ENCODE measurements around the gene MGMT. TPM values are rescaled to one million over a fixed set of nuclear protein-coding genes. Genes with fewer than 3 reads are reported as not detected.

The MGMT gene
- total RNA-seq, 3 donors from 2014 or later = 13.2 to 14.6 (median 14.4) TPM

- DNase-seq = no peak
- H3K4me1 Mint-ChIP-seq (ENCODE audit: low read depth) = peaks cover 9% of the 10 kb centered on the region
- peaks cover 22% of the 10 kb centered on the region for H3K36me3 Mint-ChIP-seq (ENCODE audit: insufficient read depth)
- peaks cover 8% of the 10 kb centered on the region for H3K9me3 Mint-ChIP-seq
- ATAC-seq = no peak
- no peaks in the 10 kb centered on the region for H3K27me3 Mint-ChIP-seq (ENCODE audit: low read depth)
- H3K4me3 Mint-ChIP-seq = no peak overlapping the region
Measured at GRCh38 chr10:129622736-129623135, 155.7 kb downstream of the MGMT start.

DNA sequence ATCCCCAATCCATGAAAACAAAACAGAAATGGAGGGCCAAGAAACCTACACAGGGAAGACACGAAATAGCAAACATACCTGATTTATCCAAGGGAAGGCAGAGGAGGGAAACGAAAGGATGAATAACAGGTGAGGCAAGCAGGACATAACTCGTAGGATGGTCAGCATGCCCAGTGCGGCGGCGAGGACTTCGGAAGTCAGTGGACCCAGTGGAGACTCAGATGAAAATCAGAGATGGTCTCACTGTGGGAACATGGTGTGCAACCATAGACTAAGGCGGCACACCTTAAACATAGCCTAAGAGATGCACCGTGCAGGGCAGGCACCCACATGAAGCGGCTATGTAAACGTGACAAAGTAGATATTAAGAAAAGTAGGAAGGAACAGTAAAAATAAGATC, 157.5 kb downstream of the MGMT start:
- H3K27me3 Mint-ChIP-seq (ENCODE audit: low read depth) = no peaks in the 10 kb centered on the region
- DNase-seq (no peak), ATAC-seq (no peak)
- peaks cover 8% of the 10 kb centered on the region for H3K9me3 Mint-ChIP-seq
- H3K4me3 Mint-ChIP-seq = no peak overlapping the region
- peaks cover 9% of the 10 kb centered on the region for H3K4me1 Mint-ChIP-seq (ENCODE audit: low read depth)
- peaks cover 30% of the 10 kb centered on the region for H3K36me3 Mint-ChIP-seq (ENCODE audit: insufficient read depth)

DNA sequence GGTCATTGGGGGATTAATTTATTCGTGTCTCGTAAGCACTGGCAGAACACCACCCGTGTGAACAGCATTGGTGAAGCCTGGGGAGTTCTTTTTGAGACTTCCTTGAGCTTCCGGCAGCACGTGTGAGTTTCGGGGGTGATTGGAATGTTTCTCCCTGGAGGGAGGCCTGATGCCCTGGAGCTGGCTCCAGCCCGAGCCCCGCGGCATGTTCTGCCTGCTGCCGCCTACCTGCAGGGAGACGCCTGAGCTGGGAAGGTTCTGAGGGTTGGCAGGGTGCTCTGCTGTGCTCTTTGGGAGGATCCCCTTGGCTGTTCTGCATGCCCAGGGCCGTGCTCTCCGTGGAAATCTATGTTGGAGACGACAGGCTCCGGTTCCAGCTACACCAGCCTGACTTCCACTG, 159.3 kb downstream of the MGMT start:
- H3K9me3 Mint-ChIP-seq = peaks cover 12% of the 10 kb centered on the region
- H3K27me3 Mint-ChIP-seq (ENCODE audit: low read depth) = no peaks in the 10 kb centered on the region
- ATAC-seq (no peak), DNase-seq (no peak)
- H3K4me3 Mint-ChIP-seq = no peak overlapping the region
- peaks cover 35% of the 10 kb centered on the region for H3K36me3 Mint-ChIP-seq (ENCODE audit: insufficient read depth)
- H3K4me1 Mint-ChIP-seq (ENCODE audit: low read depth) = peaks cover 7% of the 10 kb centered on the region

DNA sequence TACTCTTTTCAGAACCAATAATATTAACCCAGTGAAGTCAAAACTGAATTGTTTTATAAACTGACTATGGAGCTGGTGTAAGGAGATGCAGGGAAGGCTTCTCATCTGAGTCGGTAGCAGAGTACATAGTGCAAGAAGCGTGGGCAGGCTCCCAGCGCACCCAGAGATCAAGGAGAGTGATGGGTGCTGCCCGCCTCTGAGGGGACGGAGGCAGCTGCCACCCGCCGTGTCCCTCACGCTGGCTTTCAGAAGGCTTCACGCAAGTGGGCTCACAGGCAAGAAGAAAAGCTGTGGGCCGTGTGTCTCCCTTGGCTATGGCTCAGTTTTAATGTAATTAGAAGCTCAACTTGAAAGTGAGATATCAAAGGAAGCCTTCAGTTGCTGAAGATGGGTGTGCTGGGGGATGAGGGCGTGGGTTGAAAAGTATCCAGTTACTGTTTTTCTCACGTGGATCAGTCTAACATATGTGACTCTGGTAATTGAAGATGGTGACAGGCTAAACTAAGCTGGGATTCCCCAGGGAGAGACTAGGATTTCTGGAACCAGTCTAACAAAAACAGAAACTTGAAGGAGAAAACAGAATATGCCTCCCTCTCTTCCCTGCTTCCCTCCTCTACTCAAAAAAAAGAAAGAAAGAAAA, 159.9 kb downstream of the MGMT start:
- Mint-ChIP-seq H3K4me3 (no peak overlapping the region), H3K27me3 (ENCODE audit: low read depth) (no peaks in the 10 kb centered on the region), H3K9me3 (peaks cover 12% of the 10 kb centered on the region), H3K4me1 (ENCODE audit: low read depth) (peaks cover 7% of the 10 kb centered on the region), H3K36me3 (ENCODE audit: insufficient read depth) (peaks cover 31% of the 10 kb centered on the region)
- ATAC-seq (no peak), DNase-seq (no peak)

- peaks cover 7% of the 10 kb centered on the region for H3K4me1 Mint-ChIP-seq (ENCODE audit: low read depth)
- peaks cover 31% of the 10 kb centered on the region for H3K36me3 Mint-ChIP-seq (ENCODE audit: insufficient read depth)
- DNase-seq (no peak), ATAC-seq (no peak)
- H3K9me3 Mint-ChIP-seq = peaks cover 15% of the 10 kb centered on the region
- H3K27me3 Mint-ChIP-seq (ENCODE audit: low read depth) = no peaks in the 10 kb centered on the region
- no peak overlapping the region for H3K4me3 Mint-ChIP-seq
Measured at GRCh38 chr10:129627442-129627841, 160.4 kb downstream of the MGMT start.

- no peaks in the 10 kb centered on the region for H3K27me3 Mint-ChIP-seq (ENCODE audit: low read depth)
- H3K4me3 Mint-ChIP-seq = no peak overlapping the region
- H3K36me3 Mint-ChIP-seq (ENCODE audit: insufficient read depth) = peaks cover 36% of the 10 kb centered on the region
- ATAC-seq = no peak
- H3K4me1 Mint-ChIP-seq (ENCODE audit: low read depth) = peaks cover 7% of the 10 kb centered on the region
- no peak for DNase-seq
- H3K9me3 Mint-ChIP-seq = peaks cover 18% of the 10 kb centered on the region
Measured at GRCh38 chr10:129628823-129629222, 161.8 kb downstream of the MGMT start.

- H3K27me3 Mint-ChIP-seq (ENCODE audit: low read depth) = no peaks in the 10 kb centered on the region
- H3K36me3 Mint-ChIP-seq (ENCODE audit: insufficient read depth) = peaks cover 45% of the 10 kb centered on the region
- H3K4me1 Mint-ChIP-seq (ENCODE audit: low read depth) = peaks cover 7% of the 10 kb centered on the region
- peaks cover 26% of the 10 kb centered on the region for H3K9me3 Mint-ChIP-seq
- DNase-seq = no peak
- no peak overlapping the region for H3K4me3 Mint-ChIP-seq
- ATAC-seq = no peak
Measured at GRCh38 chr10:129629911-129630310, 162.9 kb downstream of the MGMT start.

DNA sequence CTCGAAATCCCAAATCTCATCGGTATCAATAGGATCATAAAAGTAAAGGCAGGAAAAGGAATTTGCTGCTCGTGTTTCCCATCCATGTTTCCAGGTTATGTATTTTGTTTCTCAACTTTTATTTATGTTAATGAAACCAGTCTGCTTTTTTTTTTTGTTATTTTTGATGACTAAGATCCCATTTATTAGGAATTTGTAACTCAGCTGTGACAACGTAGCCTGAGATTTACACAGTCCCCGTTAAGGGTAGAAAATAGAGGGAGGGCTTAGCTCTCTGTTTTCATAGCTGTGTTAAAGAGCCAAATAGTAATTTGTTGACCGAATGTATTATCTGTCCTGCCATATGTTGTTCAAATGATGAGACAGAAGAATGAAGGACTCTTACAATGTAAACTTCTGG, 164.0 kb downstream of the MGMT start:
- Mint-ChIP-seq H3K36me3 (ENCODE audit: insufficient read depth) (peaks cover 48% of the 10 kb centered on the region), H3K4me3 (no peak overlapping the region), H3K9me3 (peaks cover 30% of the 10 kb centered on the region), H3K27me3 (ENCODE audit: low read depth) (no peaks in the 10 kb centered on the region), H3K4me1 (ENCODE audit: low read depth) (peaks cover 7% of the 10 kb centered on the region)
- DNase-seq (no peak), ATAC-seq (no peak)

GRCh38 chr10:129631870-129632623, 165.0 kb downstream of the MGMT start:
- Mint-ChIP-seq H3K4me1 (ENCODE audit: low read depth) (peaks cover 6% of the 10 kb centered on the region), H3K4me3 (no peak overlapping the region), H3K36me3 (ENCODE audit: insufficient read depth) (peaks cover 46% of the 10 kb centered on the region), H3K9me3 (peaks cover 30% of the 10 kb centered on the region), H3K27me3 (ENCODE audit: low read depth) (no peaks in the 10 kb centered on the region)
- ATAC-seq (no peak), DNase-seq (no peak)

DNA sequence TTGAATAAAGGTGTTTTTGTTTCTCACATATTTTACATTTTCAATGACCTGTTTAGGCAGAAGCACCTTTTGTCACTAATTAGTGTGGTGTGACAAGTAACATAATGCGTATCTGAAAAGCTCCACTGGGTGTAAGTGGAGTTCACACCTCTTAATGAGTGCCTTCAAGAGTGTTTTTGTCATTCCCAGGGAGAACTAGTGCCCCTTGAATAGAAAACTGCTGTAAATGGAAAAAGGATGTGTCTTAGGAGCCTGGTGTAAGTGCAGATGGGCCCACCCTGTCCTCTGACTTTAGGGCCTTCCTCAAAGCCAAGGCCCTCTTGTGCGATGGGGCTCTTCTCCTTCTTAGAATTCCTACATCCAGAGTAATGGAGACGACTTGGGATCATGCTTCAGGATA, 170.0 kb downstream of the MGMT start:
- Mint-ChIP-seq H3K9me3 (peaks cover 18% of the 10 kb centered on the region), H3K4me1 (ENCODE audit: low read depth) (no peaks in the 10 kb centered on the region), H3K36me3 (ENCODE audit: insufficient read depth) (peaks cover 30% of the 10 kb centered on the region), H3K27me3 (ENCODE audit: low read depth) (no peaks in the 10 kb centered on the region), H3K4me3 (no peak overlapping the region)
- ATAC-seq (no peak), DNase-seq (no peak)

GRCh38 chr10:129637846-129638245, 170.8 kb downstream of the MGMT start:
- H3K4me1 Mint-ChIP-seq (ENCODE audit: low read depth) = no peaks in the 10 kb centered on the region
- H3K36me3 Mint-ChIP-seq (ENCODE audit: insufficient read depth) = peaks cover 25% of the 10 kb centered on the region
- no peak overlapping the region for H3K4me3 Mint-ChIP-seq
- no peak for DNase-seq
- ATAC-seq = no peak
- H3K9me3 Mint-ChIP-seq = peaks cover 12% of the 10 kb centered on the region
- H3K27me3 Mint-ChIP-seq (ENCODE audit: low read depth) = no peaks in the 10 kb centered on the region

DNA sequence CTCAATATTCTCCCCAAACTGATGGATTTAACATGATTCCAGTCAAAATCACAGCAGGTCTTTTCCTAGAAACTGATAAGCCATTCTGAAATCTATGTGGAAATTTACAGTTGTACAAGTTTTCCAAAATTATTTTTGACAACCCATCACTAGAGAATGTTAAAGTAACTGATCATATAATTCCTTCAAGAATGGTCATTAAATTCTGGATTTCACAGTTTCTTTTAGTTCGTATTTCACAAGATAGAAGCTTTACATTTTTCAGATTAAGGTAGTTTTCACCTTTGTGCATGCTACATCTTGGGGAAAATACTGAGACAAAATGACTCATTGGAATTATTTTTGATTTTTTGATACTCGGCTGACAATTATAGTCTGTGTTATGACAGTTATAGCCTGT, 174.3 kb downstream of the MGMT start:
- H3K27me3 Mint-ChIP-seq (ENCODE audit: low read depth) = no peaks in the 10 kb centered on the region
- H3K36me3 Mint-ChIP-seq (ENCODE audit: insufficient read depth) = peaks cover 14% of the 10 kb centered on the region
- no peak for ATAC-seq

DNA sequence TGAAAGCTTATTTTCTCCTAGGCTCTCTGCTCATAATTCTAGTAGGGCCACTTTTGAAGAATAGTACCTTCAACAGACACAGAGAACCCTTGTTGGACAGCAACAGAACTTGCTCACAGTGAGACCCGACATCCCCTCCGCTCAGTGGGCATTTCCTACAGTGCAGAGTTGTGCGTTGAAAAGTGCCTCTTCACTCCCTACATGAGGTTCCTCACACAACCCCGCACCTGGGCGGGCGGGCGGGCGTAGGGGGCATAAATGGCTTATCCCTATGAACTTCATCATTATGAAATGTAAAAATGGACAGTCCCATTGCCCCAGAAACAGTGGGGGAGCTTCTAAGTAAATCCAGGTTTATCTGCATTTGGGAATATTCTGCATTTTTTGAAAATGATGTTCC, 174.9 kb downstream of the MGMT start:
- DNase-seq (no peak), ATAC-seq (no peak)
- peaks cover 15% of the 10 kb centered on the region for H3K36me3 Mint-ChIP-seq (ENCODE audit: insufficient read depth)
- no peaks in the 10 kb centered on the region for H3K27me3 Mint-ChIP-seq (ENCODE audit: low read depth)
- H3K9me3 Mint-ChIP-seq = no peaks in the 10 kb centered on the region
- H3K4me1 Mint-ChIP-seq (ENCODE audit: low read depth) = no peaks in the 10 kb centered on the region
- no peak overlapping the region for H3K4me3 Mint-ChIP-seq

More for the DNA sequence above, 174.3 kb downstream of the MGMT start:
- Mint-ChIP-seq H3K4me1 (ENCODE audit: low read depth) (no peaks in the 10 kb centered on the region), H3K4me3 (no peak overlapping the region), H3K9me3 (no peaks in the 10 kb centered on the region)
- DNase-seq = no peak

- H3K4me3 Mint-ChIP-seq = no peak overlapping the region
- H3K9me3 Mint-ChIP-seq = no peaks in the 10 kb centered on the region
- DNase-seq (no peak), ATAC-seq (no peak)
- no peaks in the 10 kb centered on the region for H3K4me1 Mint-ChIP-seq (ENCODE audit: low read depth)
- no peaks in the 10 kb centered on the region for H3K27me3 Mint-ChIP-seq (ENCODE audit: low read depth)
- peaks cover 15% of the 10 kb centered on the region for H3K36me3 Mint-ChIP-seq (ENCODE audit: insufficient read depth)
Measured at GRCh38 chr10:129642427-129642826, 175.4 kb downstream of the MGMT start.

- Mint-ChIP-seq H3K9me3 (no peaks in the 10 kb centered on the region), H3K4me3 (no peak overlapping the region), H3K27me3 (ENCODE audit: low read depth) (no peaks in the 10 kb centered on the region), H3K36me3 (ENCODE audit: insufficient read depth) (peaks cover 15% of the 10 kb centered on the region), H3K4me1 (ENCODE audit: low read depth) (no peaks in the 10 kb centered on the region)
- DNase-seq (no peak), ATAC-seq (no peak)
Measured at GRCh38 chr10:129643266-129643665, 176.2 kb downstream of the MGMT start.

All from activated T-cell treated with anti-CD3 and anti-CD28 coated beads, Interleukin-2, amount 50 U/mL, for 4 hours (primary cell).